Right atrium auricular region (tissue), 2 donors: Measurements from ENCODE around the gene RANBP1. TPM values are rescaled to one million over a fixed set of nuclear protein-coding genes. Genes with fewer than 3 reads are reported as not detected.

Experiments used
- DNase-seq: peaks from one replicate; pipeline ENCODE4 v3.0.0-alpha.2; 2019; ENCODE audit warnings: low spot score
- H3K27ac ChIP-seq, 2 donors: fragments of 200-600 bp; sonication (generic); 1 replicate in 1 of 2; 2 replicates in 1 of 2; pipeline ENCODE4 v1.5.1; 2016 to 2019
- H3K27me3 ChIP-seq, 2 donors: fragments of 200-600 bp; sonication (generic); one replicate each; pipeline versions ENCODE4 v1.5.1 to v1.6.0; 2017 to 2019
- H3K36me3 ChIP-seq: fragments of 200-600 bp; sonication (generic); one replicate; pipeline ENCODE4 v1.5.1; 2016
- H3K4me1 ChIP-seq, 2 donors: fragments of 200-600 bp; sonication (generic); one replicate each; pipeline versions ENCODE4 v1.5.1 to v1.6.0; 2017 to 2019
- H3K4me3 ChIP-seq, 2 donors: fragments of 200-600 bp; sonication (generic); 1 replicate in 1 of 2; 2 replicates in 1 of 2; pipeline ENCODE4 v1.5.1; 2017 to 2019; ENCODE audit warnings: mild to moderate bottlenecking in 1 of 2, moderate library complexity in 1 of 2
- H3K9me3 ChIP-seq, 2 donors: fragments of 200-600 bp; sonication (generic); one replicate each; pipeline ENCODE4 v1.5.1; 2019
- CTCF ChIP-seq, 2 donors: fragments of 200-600 bp; sonication (generic); IDR thresholded peaks; one replicate each; pipeline ENCODE4 v1.5.1; 2019; ENCODE audit warnings: antibody characterized with exemption in 2 of 2
- total RNA-seq, 2 donors: library from RNA; depleted of rRNA; stranded (reverse); fragments of >200 nt; gene quantifications; one replicate each; pipeline ENCODE4 v1.1.0, GENCODE V29; 2016

The RANBP1 gene
- total RNA-seq, 2 donors from 2014 or later, result 63.6 to 96.5 TPM

DNA sequence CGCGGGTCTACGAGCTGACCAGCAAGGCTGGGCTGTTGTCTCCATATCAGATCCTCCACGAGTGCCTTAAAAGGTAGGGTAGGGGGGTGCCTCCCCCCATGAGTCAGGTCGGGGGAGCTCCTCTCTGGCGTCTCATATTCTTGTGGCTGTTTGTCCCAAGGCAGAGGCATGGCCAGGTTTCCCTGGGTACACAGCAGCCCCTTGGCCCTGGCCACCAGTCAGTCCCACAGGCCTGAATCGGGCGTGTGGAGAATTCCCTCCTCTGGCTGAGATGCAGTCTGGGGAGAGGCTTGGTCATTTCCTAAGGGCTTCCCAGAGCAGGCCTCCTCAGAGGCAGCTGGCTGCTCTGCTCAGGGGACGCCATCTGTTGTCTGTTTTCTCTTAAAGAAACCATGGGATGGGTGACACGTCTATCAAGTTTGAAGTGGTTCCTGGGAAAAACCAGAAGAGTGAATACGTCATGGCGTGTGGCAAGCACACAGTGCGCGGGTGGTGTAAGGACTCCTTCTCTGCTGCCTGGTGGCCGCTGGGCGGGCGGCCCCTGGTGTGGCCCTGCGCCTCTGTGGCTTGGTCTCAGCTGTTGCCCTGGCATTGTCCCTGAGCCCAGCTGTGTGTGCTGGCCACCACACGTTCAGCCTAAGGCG is 9.6 kb upstream of the RANBP1 start:
- no peak for DNase-seq
- Histone ChIP-seq H3K9me3 (no peaks in the 10 kb centered on the region), H3K27me3 (no peaks in the 10 kb centered on the region), H3K4me1 (no peaks in the 10 kb centered on the region), H3K4me3 (no peak overlapping the region), H3K36me3 (peaks cover 79% of the 10 kb centered on the region), H3K27ac (no peak overlapping the region)
- TF ChIP-seq CTCF (IDR thresholded peaks at IDR 0.05), result no peak

DNA sequence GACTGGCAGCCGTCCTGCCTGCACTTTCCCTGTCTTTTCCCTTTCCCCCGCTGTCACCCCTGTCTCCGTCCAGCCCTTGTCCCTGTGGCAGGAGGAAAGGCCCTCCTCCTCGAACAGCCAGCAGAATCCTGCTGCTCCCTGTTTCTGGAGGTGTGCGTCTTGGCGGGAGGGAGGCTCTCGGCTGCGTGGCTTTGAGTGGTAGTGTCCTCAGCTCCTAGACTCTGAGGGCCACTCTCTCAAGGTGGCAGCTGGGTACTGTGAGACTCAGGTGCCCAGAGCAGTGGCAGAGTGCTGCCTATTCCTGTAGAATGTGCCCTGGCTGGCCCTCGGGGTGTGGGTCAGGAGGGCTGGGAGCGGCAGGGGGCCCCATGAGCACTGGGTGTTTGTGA is 9.1 kb upstream of the RANBP1 start:
- DNase-seq, result no peak
- H3K27ac ChIP-seq, result no peak overlapping the region

GRCh38 chr22:20107471-20107901 is 8.4 kb upstream of the RANBP1 start:
- Histone ChIP-seq H3K9me3 (no peaks in the 10 kb centered on the region), H3K36me3 (peaks cover 80% of the 10 kb centered on the region), H3K4me3 (no peak overlapping the region), H3K27me3 (no peaks in the 10 kb centered on the region), H3K27ac (no peak overlapping the region), H3K4me1 (no peaks in the 10 kb centered on the region)
- TF ChIP-seq CTCF (IDR thresholded peaks at IDR 0.05), result no peak
- DNase-seq, result no peak

More for the DNA sequence above, 9.1 kb upstream of the RANBP1 start:
- no peaks in the 10 kb centered on the region for H3K4me1 ChIP-seq
- H3K9me3 ChIP-seq, result no peaks in the 10 kb centered on the region
- peaks cover 80% of the 10 kb centered on the region for H3K36me3 ChIP-seq
- H3K4me3 ChIP-seq, result no peak overlapping the region
- H3K27me3 ChIP-seq, result no peaks in the 10 kb centered on the region
- no peak for TF ChIP-seq CTCF (IDR thresholded peaks at IDR 0.05)

DNA sequence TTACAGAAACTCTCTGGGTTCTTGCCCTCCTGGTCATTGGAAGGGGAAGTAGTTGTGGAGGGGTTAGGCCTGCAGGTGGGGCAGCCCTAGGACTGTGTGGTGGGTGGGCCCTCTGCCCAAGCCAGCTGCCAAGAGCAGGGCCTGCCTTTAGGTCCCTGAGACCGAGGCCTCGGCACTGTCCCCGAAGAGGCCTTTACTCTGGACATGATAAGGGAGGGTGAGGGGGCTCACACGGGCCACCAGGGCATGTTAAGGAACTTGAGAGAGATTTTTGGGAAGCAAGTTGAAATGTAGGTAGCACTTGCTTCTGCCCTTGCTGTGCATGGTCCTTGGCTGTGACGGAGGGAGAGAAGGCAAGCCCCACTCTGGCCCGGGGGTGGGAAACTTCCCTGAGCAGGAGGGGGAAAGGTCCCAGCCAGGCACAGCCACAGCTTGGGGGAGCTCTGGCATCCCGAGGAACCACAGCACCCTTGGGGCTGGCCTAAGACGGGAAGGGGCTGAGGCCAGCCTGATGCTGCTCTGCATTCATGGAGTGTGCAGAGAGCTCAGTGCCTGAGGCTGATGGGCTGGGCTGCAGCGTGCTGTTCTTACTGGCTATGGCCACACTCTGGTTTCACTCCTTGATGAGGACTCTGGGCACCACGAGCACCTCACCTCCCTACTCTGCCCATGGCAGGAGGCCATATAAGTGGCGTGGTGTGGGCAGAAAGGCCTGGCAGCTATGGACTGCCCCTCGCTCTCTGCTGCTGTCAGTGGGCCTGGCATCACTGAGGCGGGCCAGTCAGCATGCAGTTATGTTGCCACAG is 7.8 kb upstream of the RANBP1 start:
- Histone ChIP-seq H3K27me3 (no peaks in the 10 kb centered on the region), H3K4me3 (no peak overlapping the region), H3K4me1 (no peaks in the 10 kb centered on the region), H3K9me3 (no peaks in the 10 kb centered on the region), H3K27ac (no peak overlapping the region), H3K36me3 (peaks cover 85% of the 10 kb centered on the region)
- no peak for TF ChIP-seq CTCF (IDR thresholded peaks at IDR 0.05)
- DNase-seq, result no peak

DNA sequence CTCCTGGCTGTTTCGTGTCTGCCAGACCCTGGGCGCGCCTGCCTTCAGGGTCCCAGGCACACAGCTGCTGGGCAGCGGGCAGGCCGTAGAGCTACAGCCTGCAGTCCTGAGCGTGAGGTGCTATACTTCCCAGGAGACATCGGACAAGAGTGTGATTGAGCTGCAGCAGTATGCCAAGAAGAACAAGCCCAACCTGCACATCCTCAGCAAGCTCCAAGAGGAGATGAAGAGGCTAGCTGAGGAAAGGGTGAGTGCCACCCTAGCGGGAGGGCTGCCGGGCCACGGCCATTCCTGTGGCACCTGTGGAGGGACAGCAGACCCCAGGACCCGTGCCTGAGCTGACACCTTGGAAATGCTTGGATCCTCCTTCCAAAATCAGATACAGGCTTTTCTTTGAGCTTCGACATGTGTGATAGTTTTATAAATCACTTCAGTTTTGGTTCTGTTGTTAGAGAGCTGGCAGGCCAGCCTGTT is 7.1 kb upstream of the RANBP1 start:
- H3K27ac ChIP-seq, result no peak overlapping the region
- peaks cover 91% of the 10 kb centered on the region for H3K36me3 ChIP-seq
- H3K27me3 ChIP-seq, result no peaks in the 10 kb centered on the region
- no peak overlapping the region for H3K4me3 ChIP-seq
- no peak for TF ChIP-seq CTCF (IDR thresholded peaks at IDR 0.05)
- H3K4me1 ChIP-seq, result no peaks in the 10 kb centered on the region
- H3K9me3 ChIP-seq, result no peaks in the 10 kb centered on the region
- DNase-seq, result no peak
